GM19238 (cell line): ENCODE results near the gene GPR68.
A peak's percentile ranks its signal among the peaks of the same experiment; 100 is the strongest.
"Not testable (repeated sequence)": the region's sequence is repeated elsewhere in the genome, so short reads cannot be mapped to it uniquely, and the experiment has no call there.

Source experiments
- DNase-seq: peaks from one replicate; pipeline ENCODE4 v3.0.0; 2011; ENCODE audit warnings: low spot score; ENCODE audit not compliant: insufficient read length

Gene GPR68

GRCh38 chr14:91252871-91253794 is 8.6 kb upstream of the GPR68 start:
- no peak for DNase-seq

- no peak for DNase-seq
Observed at GRCh38 chr14:91250912-91251311, 6.4 kb upstream of the GPR68 start.

GRCh38 chr14:91249841-91250616 is 5.5 kb upstream of the GPR68 start:
- DNase-seq = peak; percentile 85

GRCh38 chr14:91246051-91246852 is 1.7 kb upstream of the GPR68 start:
- no peak for DNase-seq

GRCh38 chr14:91245616-91246015 is 1.1 kb upstream of the GPR68 start:
- DNase-seq = not testable (repeated sequence)

- no peak for DNase-seq
Observed at GRCh38 chr14:91245029-91245428, 525 bp upstream of the GPR68 start.

- no peak for DNase-seq
Observed at GRCh38 chr14:91243074-91243471, 1.4 kb downstream of the GPR68 start.

- DNase-seq = no peak
Observed at GRCh38 chr14:91242635-91243034, 1.9 kb downstream of the GPR68 start.

GRCh38 chr14:91241863-91242262 is 2.6 kb downstream of the GPR68 start:
- no peak for DNase-seq

- no peak for DNase-seq
Observed at GRCh38 chr14:91238661-91239060, 5.8 kb downstream of the GPR68 start.

GRCh38 chr14:91238085-91238484 is 6.4 kb downstream of the GPR68 start:
- no peak for DNase-seq

GRCh38 chr14:91237219-91237618 is 7.3 kb downstream of the GPR68 start:
- DNase-seq = no peak

GRCh38 chr14:91235841-91236240 is 8.7 kb downstream of the GPR68 start:
- DNase-seq = no peak

GRCh38 chr14:91234791-91235114 is 9.8 kb downstream of the GPR68 start:
- no peak for DNase-seq

- no peak for DNase-seq
Observed at GRCh38 chr14:91233936-91234790, 10.3 kb downstream of the GPR68 start.

- DNase-seq = no peak
Observed at GRCh38 chr14:91232603-91233002, 11.9 kb downstream of the GPR68 start.

- DNase-seq = no peak
Observed at GRCh38 chr14:91232052-91232451, 12.5 kb downstream of the GPR68 start.

GRCh38 chr14:91231446-91231845 is 13.1 kb downstream of the GPR68 start:
- no peak for DNase-seq

- no peak for DNase-seq
Observed at GRCh38 chr14:91230397-91231035, 14.0 kb downstream of the GPR68 start.

- peak; percentile 81 for DNase-seq
Observed at GRCh38 chr14:91229743-91230200, 14.7 kb downstream of the GPR68 start.
